COR-L47 (cell line): ENCODE results near the gene ZDHHC1.

Source experiments
- DNase-seq: peaks from one replicate; lab custom pipeline; 2025; lab: John Stamatoyannopoulos, UW

Gene ZDHHC1

GRCh38 chr16:67415872-67416793 lies at the start of gene ZDHHC1:
TSS of gene ZDHHC1 (minus strand) at chr16:67416477. CDS start at chr16:67407775, 8,702 bp downstream.
- no peak for DNase-seq

GRCh38 chr16:67464565-67464964 lies 48.3 kb upstream of the ZDHHC1 start:
- DNase-seq = no peak

- DNase-seq = no peak
Measured at GRCh38 chr16:67463691-67464090, 47.4 kb upstream of the ZDHHC1 start.

GRCh38 chr16:67463059-67463458 lies 46.8 kb upstream of the ZDHHC1 start:
- DNase-seq = no peak

- DNase-seq = no peak
Measured at GRCh38 chr16:67462279-67462655, 46.0 kb upstream of the ZDHHC1 start.

GRCh38 chr16:67461600-67462278 lies 45.5 kb upstream of the ZDHHC1 start:
- no peak for DNase-seq

- no peak for DNase-seq
Measured at GRCh38 chr16:67460961-67461360, 44.7 kb upstream of the ZDHHC1 start.

GRCh38 chr16:67460168-67460567 lies 43.9 kb upstream of the ZDHHC1 start:
- DNase-seq = no peak

- DNase-seq = no peak
Measured at GRCh38 chr16:67459861-67460150, 43.5 kb upstream of the ZDHHC1 start.

- no peak for DNase-seq
Measured at GRCh38 chr16:67459066-67459860, 43.0 kb upstream of the ZDHHC1 start.

- no peak for DNase-seq
Measured at GRCh38 chr16:67458121-67458641, 41.9 kb upstream of the ZDHHC1 start.

GRCh38 chr16:67457611-67458010 lies 41.3 kb upstream of the ZDHHC1 start:
- no peak for DNase-seq

GRCh38 chr16:67456391-67457081 lies 40.3 kb upstream of the ZDHHC1 start:
- no peak for DNase-seq

GRCh38 chr16:67454852-67455251 lies 38.6 kb upstream of the ZDHHC1 start:
- DNase-seq = no peak

- DNase-seq = no peak
Measured at GRCh38 chr16:67454104-67454503, 37.8 kb upstream of the ZDHHC1 start.

GRCh38 chr16:67451704-67452435 lies 35.6 kb upstream of the ZDHHC1 start:
- no peak for DNase-seq

- no peak for DNase-seq
Measured at GRCh38 chr16:67451061-67451703, 34.9 kb upstream of the ZDHHC1 start.

GRCh38 chr16:67449739-67450138 lies 33.5 kb upstream of the ZDHHC1 start:
- DNase-seq = no peak

- no peak for DNase-seq
Measured at GRCh38 chr16:67449336-67449735, 33.1 kb upstream of the ZDHHC1 start.

GRCh38 chr16:67448580-67448979 lies 32.3 kb upstream of the ZDHHC1 start:
- DNase-seq = no peak
